Tibial nerve (tissue), 4 donors: ENCODE measurements around the gene HECW1. TPM values are rescaled to one million over a fixed set of nuclear protein-coding genes. Genes with fewer than 3 reads are reported as not detected.

Experiments
- DNase-seq, 2 donors: peaks; one replicate each; pipeline ENCODE4 v3.0.0-alpha.2; 2019; ENCODE audit warnings: low spot score in 2 of 2
- H3K27ac ChIP-seq, 4 donors: fragments of 200-600 bp; sonication (generic) in 3 of 4; one replicate each; pipeline ENCODE4 v1.5.1; 2017 to 2019; ENCODE audit warnings: mild to moderate bottlenecking in 1 of 4
- H3K27me3 ChIP-seq, 2 donors: fragments of 200-600 bp; sonication (generic) in 1 of 2; one replicate each; pipeline versions ENCODE4 v1.5.1 to v1.6.0; 2017 to 2019
- H3K36me3 ChIP-seq, 3 donors: fragments of 200-600 bp; sonication (generic); one replicate each; pipeline ENCODE4 v1.5.1; 2018 to 2019
- H3K4me1 ChIP-seq, 4 donors: fragments of 200-600 bp; sonication (generic) in 3 of 4; one replicate each; pipeline ENCODE4 v1.5.1; 2017 to 2019
- H3K4me3 ChIP-seq, 4 donors: fragments of 200-600 bp; sonication (generic) in 3 of 4; one replicate each; pipeline ENCODE4 v1.5.1; 2017 to 2019; ENCODE audit warnings: mild to moderate bottlenecking in 1 of 4, moderate library complexity in 1 of 4
- H3K9me3 ChIP-seq, 4 donors: fragments of 200-600 bp; sonication (generic) in 3 of 4; one replicate each; pipeline ENCODE4 v1.5.1; 2017 to 2019
- EP300 ChIP-seq, 2 donors: sonication (generic); formaldehyde crosslinking; IDR thresholded peaks; one replicate each; pipeline ENCODE4 v1.6.1; 2017; ENCODE audit warnings: antibody characterized with exemption in 2 of 2, mild to moderate bottlenecking in 1 of 2
- POLR2A ChIP-seq, 2 donors: fragments of 450-650 bp; IDR thresholded peaks; one replicate each; pipeline ENCODE4 v1.6.1; 2017; ENCODE audit warnings: antibody characterized with exemption in 2 of 2, mild to moderate bottlenecking in 2 of 2, moderate library complexity in 2 of 2
- WGBS, 2 donors: methylation state at CpG; one replicate each; pipeline ENCODE4 v1.1.5; 2018; 5-methylcytosine and 5-hydroxymethylcytosine counted together
- total RNA-seq, 4 donors: library from RNA; depleted of rRNA; stranded (reverse); fragments of >200 nt; gene quantifications; one replicate each; pipeline ENCODE4 v1.1.0, GENCODE V29; 2016
- TF ChIP-seq, protein P1 (sequence below), 5 experiments: fragments of 200-600 bp in 3 of 5; fragments of 450-650 bp in 2 of 5; sonication (generic) in 3 of 5; IDR thresholded peaks; one replicate each; pipeline ENCODE4 v1.5.1; 2016 to 2019; ENCODE audit warnings: antibody characterized with exemption in 5 of 5, mild to moderate bottlenecking in 3 of 5, moderate library complexity in 2 of 5

Gene HECW1
- total RNA-seq, 4 donors from 2014 or later, result 3.6 to 10.9 (median 6.5) TPM

DNA sequence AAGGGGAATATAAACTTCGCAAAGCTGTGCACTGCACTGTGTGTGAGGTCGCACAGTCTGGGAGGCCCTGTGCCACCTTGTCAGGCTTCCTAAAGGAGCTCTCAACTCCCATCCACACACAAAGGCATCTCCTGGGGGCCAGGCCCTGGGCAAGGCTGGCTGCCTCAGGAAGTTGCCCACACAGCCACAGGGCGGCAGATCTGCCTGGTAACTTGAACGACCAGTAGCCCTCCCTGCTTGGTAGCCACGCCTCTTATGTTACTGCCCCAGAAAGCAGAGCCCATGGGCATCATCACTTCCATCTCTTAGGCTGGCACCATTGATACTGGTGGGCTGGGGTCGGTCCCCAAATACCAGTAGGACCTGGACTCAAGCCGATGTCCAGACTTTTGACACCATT is 82.8 kb downstream of the HECW1 start:
- H3K36me3 ChIP-seq, result no peaks in the 10 kb centered on the region
- no peak for TF ChIP-seq EP300 (IDR thresholded peaks at IDR 0.05)
- TF ChIP-seq, protein P1, sequence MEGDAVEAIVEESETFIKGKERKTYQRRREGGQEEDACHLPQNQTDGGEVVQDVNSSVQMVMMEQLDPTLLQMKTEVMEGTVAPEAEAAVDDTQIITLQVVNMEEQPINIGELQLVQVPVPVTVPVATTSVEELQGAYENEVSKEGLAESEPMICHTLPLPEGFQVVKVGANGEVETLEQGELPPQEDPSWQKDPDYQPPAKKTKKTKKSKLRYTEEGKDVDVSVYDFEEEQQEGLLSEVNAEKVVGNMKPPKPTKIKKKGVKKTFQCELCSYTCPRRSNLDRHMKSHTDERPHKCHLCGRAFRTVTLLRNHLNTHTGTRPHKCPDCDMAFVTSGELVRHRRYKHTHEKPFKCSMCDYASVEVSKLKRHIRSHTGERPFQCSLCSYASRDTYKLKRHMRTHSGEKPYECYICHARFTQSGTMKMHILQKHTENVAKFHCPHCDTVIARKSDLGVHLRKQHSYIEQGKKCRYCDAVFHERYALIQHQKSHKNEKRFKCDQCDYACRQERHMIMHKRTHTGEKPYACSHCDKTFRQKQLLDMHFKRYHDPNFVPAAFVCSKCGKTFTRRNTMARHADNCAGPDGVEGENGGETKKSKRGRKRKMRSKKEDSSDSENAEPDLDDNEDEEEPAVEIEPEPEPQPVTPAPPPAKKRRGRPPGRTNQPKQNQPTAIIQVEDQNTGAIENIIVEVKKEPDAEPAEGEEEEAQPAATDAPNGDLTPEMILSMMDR (IDR thresholded peaks at IDR 0.05), result no peak
- no peak for TF ChIP-seq POLR2A (IDR thresholded peaks at IDR 0.05)
- H3K27ac ChIP-seq, result no peak overlapping the region
- WGBS, 2 donors, result 80 to 81% methylated on average over 7 of the region's 7 CpGs
- peaks cover 0 to 2% of the 10 kb centered on the region in 2 donors for H3K27me3 ChIP-seq
- H3K9me3 ChIP-seq, result no peaks in the 10 kb centered on the region
- DNase-seq, result no peak
- no peak overlapping the region for H3K4me3 ChIP-seq
- no peaks in the 10 kb centered on the region for H3K4me1 ChIP-seq

DNA sequence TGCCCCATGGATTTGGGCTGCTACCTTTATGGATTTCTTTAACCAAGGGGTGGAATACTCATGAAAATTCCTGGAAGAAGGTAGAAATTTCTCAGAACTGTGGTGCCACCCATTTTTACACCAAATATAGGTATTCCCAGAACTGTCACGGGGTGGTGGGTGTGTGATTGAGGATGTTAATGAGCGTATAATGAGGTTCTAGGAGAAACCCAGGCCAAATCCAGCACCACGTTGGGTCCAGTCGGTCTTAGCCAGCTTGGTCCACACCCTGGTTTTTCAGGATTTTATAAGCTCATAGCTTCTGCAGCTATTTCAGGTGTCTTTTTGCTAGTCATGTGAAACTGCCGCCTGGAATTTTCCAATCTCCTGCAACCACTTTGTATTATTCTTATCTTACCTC is 83.3 kb downstream of the HECW1 start:
- H3K4me1 ChIP-seq, result no peaks in the 10 kb centered on the region
- no peak for DNase-seq
- TF ChIP-seq EP300 (IDR thresholded peaks at IDR 0.05) (no peak), POLR2A (IDR thresholded peaks at IDR 0.05) (no peak)
- TF ChIP-seq, protein P1 (IDR thresholded peaks at IDR 0.05), result no peak
- H3K9me3 ChIP-seq, result no peaks in the 10 kb centered on the region
- H3K4me3 ChIP-seq, result no peak overlapping the region
- H3K27me3 ChIP-seq, result peaks cover 0 to 7% of the 10 kb centered on the region in 2 donors
- H3K27ac ChIP-seq, result no peak overlapping the region
- WGBS, 2 donors, result 90% methylated on average over 5 of the region's 5 CpGs
- no peaks in the 10 kb centered on the region for H3K36me3 ChIP-seq

DNA sequence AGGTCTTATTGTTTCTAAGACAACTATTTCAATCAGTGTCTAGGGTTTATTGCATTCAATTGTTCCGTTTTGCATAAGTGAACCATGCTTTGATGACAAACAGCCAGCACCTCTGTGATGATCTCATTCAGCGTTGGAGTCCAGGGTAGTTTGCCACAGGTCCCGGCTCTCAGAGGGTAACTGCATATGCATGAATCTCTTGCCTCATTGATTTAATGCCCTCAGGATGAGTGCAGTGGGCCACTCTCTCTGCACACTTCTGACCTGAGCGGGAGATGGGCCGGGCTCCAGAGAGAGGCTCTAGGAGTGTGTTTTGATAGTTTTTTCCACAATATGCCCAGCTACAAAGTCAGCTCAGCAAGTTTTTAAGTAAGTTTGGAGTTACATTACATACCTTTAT is 83.9 kb downstream of the HECW1 start:
- Histone ChIP-seq H3K4me3 (no peak overlapping the region), H3K4me1 (no peaks in the 10 kb centered on the region), H3K36me3 (no peaks in the 10 kb centered on the region), H3K27ac (no peak overlapping the region), H3K27me3 (peaks cover 0 to 11% of the 10 kb centered on the region in 2 donors), H3K9me3 (no peaks in the 10 kb centered on the region)
- 65 to 66% methylated on average over 5 of the region's 5 CpGs for WGBS, 2 donors
- DNase-seq, result no peak
- TF ChIP-seq POLR2A (IDR thresholded peaks at IDR 0.05) (no peak), EP300 (IDR thresholded peaks at IDR 0.05) (no peak)
- TF ChIP-seq, protein P1 (IDR thresholded peaks at IDR 0.05), result no peak

DNA sequence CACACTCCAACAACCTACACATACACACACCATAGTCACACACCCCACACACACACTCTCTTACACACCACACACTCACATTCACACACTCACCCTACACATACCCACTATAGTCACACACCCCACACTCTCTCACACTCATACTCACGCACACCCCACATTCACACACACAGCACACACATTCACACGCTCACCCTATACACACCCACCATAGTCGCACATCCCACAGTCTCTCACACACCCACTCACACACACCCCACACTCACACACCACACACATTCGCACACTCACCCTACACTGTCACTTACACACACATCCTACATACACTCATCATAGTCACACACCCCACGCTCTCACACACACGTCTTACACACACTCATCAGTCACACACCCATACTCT is 85.6 kb downstream of the HECW1 start:
- Histone ChIP-seq H3K27ac (no peak overlapping the region), H3K36me3 (no peaks in the 10 kb centered on the region), H3K27me3 (peaks cover 0 to 11% of the 10 kb centered on the region in 2 donors), H3K4me1 (no peaks in the 10 kb centered on the region), H3K4me3 (no peak overlapping the region), H3K9me3 (no peaks in the 10 kb centered on the region)
- WGBS, 2 donors, result 97 to 98% methylated on average over 6 of the region's 6 CpGs
- DNase-seq, result no peak
- TF ChIP-seq, protein P1 (IDR thresholded peaks at IDR 0.05), result no peak
- TF ChIP-seq EP300 (IDR thresholded peaks at IDR 0.05), result no peak
- TF ChIP-seq POLR2A (IDR thresholded peaks at IDR 0.05), result no peak

DNA sequence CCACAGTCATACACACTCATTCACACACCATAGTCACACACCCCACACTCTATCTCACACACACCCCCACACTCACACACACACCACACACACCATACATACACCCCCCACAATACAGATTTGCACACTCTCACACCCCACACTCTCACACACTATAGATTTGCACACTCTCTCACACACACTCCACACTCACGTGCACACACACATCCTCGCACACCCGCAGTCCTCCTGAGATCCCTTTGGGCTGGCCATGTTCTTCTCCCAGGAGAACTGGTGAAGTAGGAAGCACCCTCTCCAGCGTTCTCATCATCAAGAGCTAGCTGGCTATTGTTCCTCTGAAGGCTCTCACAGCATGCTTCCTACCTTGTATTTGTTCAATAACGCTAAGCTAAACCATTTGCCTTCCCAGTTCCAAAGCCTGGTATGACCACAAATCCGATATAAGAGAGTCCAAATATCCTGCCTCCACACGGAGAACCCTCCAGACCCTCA is 86.2 kb downstream of the HECW1 start:
- no peak for DNase-seq
- no peak for TF ChIP-seq EP300 (IDR thresholded peaks at IDR 0.05)
- no peak for TF ChIP-seq POLR2A (IDR thresholded peaks at IDR 0.05)
- TF ChIP-seq, protein P1 (IDR thresholded peaks at IDR 0.05), result no peak
- Histone ChIP-seq H3K9me3 (no peaks in the 10 kb centered on the region), H3K36me3 (no peaks in the 10 kb centered on the region), H3K4me3 (no peak overlapping the region), H3K4me1 (no peaks in the 10 kb centered on the region), H3K27me3 (peaks cover 0 to 11% of the 10 kb centered on the region in 2 donors), H3K27ac (no peak overlapping the region)
- WGBS, 2 donors, result 64 to 70% methylated on average over 7 of the region's 7 CpGs
